Brain microvascular endothelial cell (primary cell): ENCODE results near the gene DHX35.

ENCODE experiments used
- DNase-seq: peaks from one replicate; pipeline ENCODE4 v3.0.0-alpha.2; 2020
- H3K27ac ChIP-seq: fragments of 250-450 bp; sonication (Bioruptor Pico); 2 replicates; pipeline ENCODE4 v1.5.1; 2020; ENCODE audit warnings: mild to moderate bottlenecking, moderate library complexity
- H3K27me3 ChIP-seq: fragments of 250-450 bp; sonication (Bioruptor Pico); replicated peaks from 2 replicates; pipeline ENCODE4 v1.5.1; 2020; ENCODE audit warnings: mild to moderate bottlenecking
- H3K36me3 ChIP-seq: fragments of 250-450 bp; sonication (Bioruptor Pico); replicated peaks from 2 replicates; pipeline ENCODE4 v1.5.1; 2020; ENCODE audit warnings: mild to moderate bottlenecking
- H3K4me3 ChIP-seq: 2 replicates; pipeline ENCODE4 v1.5.1; 2011; ENCODE audit warnings: low read depth, mild to moderate bottlenecking, control low read depth, low read length, moderate library complexity
- CTCF ChIP-seq: IDR thresholded peaks from 2 replicates; pipeline ENCODE4 v1.5.1; 2011; ENCODE audit warnings: low read depth, mild to moderate bottlenecking, moderate library complexity, low read length, control low read depth, inconsistent platforms; ENCODE audit errors: missing control alignments
- in situ Hi-C: cut with HindIII; loops from 2 replicates; pipeline ENCODE4 v1.10.0; 2017; ENCODE audit warnings: low sequenced_read_pairs, low pct_ligation_motif_present

Gene DHX35

GRCh38 chr20:39019805-39020325, 57.7 kb downstream of the DHX35 start:
- peaks cover 19% of the 10 kb centered on the region for H3K36me3 ChIP-seq
- no peak overlapping the region for H3K4me3 ChIP-seq
- H3K27ac ChIP-seq, result no peak overlapping the region
- in situ Hi-C loops, result no loop called here
- no peak for TF ChIP-seq CTCF
- DNase-seq, result no peak
- no peaks in the 10 kb centered on the region for H3K27me3 ChIP-seq

GRCh38 chr20:39021748-39022147, 59.6 kb downstream of the DHX35 start:
- no peak for TF ChIP-seq CTCF
- Histone ChIP-seq H3K36me3 (peaks cover 22% of the 10 kb centered on the region), H3K27ac (no peak overlapping the region), H3K4me3 (no peak overlapping the region), H3K27me3 (no peaks in the 10 kb centered on the region)
- no peak for DNase-seq
- in situ Hi-C loops, result no loop called here

GRCh38 chr20:39025883-39026282, 63.7 kb downstream of the DHX35 start:
- no peak for TF ChIP-seq CTCF
- H3K27me3 ChIP-seq, result no peaks in the 10 kb centered on the region
- no peak overlapping the region for H3K27ac ChIP-seq
- no peak overlapping the region for H3K4me3 ChIP-seq
- in situ Hi-C loops, result no loop called here
- DNase-seq, result no peak
- peaks cover 22% of the 10 kb centered on the region for H3K36me3 ChIP-seq

- Histone ChIP-seq H3K36me3 (peaks cover 14% of the 10 kb centered on the region), H3K27ac (no peak overlapping the region), H3K27me3 (no peaks in the 10 kb centered on the region), H3K4me3 (no peak overlapping the region)
- in situ Hi-C loops, result no loop called here
- no peak for DNase-seq
- no peak for TF ChIP-seq CTCF
Measured at GRCh38 chr20:39029364-39029763, 67.2 kb downstream of the DHX35 start.

- TF ChIP-seq CTCF, result no peak
- in situ Hi-C loops, result no loop called here
- Histone ChIP-seq H3K27ac (no peak overlapping the region), H3K36me3 (peaks cover 14% of the 10 kb centered on the region), H3K27me3 (no peaks in the 10 kb centered on the region), H3K4me3 (no peak overlapping the region)
- DNase-seq, result no peak
Measured at GRCh38 chr20:39032997-39033396, 70.9 kb downstream of the DHX35 start.

GRCh38 chr20:39036011-39036410, 73.9 kb downstream of the DHX35 start:
- Histone ChIP-seq H3K36me3 (peaks cover 19% of the 10 kb centered on the region), H3K4me3 (no peak overlapping the region), H3K27me3 (no peaks in the 10 kb centered on the region), H3K27ac (no peak overlapping the region)
- no peak for TF ChIP-seq CTCF
- peak; percentile 9 for DNase-seq
- in situ Hi-C loops, result no loop called here
